GM12801 (cell line): ENCODE results near the gene IMPA2.

ENCODE experiments used
- TF ChIP-seq, protein P1 (sequence below): IDR thresholded peaks from one replicate; pipeline ENCODE4 v1.5.1; 2011; ENCODE audit warnings: control low read depth; ENCODE audit not compliant: insufficient read length; ENCODE audit errors: extremely low read depth

Gene IMPA2

GRCh38 chr18:11956371-11957308, 24.7 kb upstream of the IMPA2 start:
- TF ChIP-seq, protein P1, sequence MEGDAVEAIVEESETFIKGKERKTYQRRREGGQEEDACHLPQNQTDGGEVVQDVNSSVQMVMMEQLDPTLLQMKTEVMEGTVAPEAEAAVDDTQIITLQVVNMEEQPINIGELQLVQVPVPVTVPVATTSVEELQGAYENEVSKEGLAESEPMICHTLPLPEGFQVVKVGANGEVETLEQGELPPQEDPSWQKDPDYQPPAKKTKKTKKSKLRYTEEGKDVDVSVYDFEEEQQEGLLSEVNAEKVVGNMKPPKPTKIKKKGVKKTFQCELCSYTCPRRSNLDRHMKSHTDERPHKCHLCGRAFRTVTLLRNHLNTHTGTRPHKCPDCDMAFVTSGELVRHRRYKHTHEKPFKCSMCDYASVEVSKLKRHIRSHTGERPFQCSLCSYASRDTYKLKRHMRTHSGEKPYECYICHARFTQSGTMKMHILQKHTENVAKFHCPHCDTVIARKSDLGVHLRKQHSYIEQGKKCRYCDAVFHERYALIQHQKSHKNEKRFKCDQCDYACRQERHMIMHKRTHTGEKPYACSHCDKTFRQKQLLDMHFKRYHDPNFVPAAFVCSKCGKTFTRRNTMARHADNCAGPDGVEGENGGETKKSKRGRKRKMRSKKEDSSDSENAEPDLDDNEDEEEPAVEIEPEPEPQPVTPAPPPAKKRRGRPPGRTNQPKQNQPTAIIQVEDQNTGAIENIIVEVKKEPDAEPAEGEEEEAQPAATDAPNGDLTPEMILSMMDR = no peak

DNA sequence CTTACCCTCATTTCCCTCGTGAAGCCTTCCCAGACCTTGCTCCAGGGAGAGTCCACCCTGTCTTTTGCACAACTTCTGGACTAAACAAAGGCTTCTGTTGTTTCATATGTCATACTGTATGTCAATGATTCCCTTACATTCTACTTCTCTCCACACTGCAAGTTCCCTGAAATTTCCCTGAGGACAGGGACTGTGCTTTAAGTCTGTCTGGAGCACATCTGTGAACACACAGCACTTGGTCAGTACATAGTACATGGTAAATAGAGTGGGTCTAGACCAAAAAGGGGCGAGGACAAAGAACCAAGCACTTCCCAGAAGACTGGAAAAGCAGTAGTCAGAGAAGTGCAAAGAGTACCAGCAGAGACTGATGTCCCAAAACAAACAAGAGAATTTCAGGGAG, 23.7 kb upstream of the IMPA2 start:
- TF ChIP-seq, protein P1 = no peak

- TF ChIP-seq, protein P1 = no peak
These were observed 20.4 kb upstream of the IMPA2 start for GRCh38 chr18:11960743-11961380.

- TF ChIP-seq, protein P1 = no peak
These were observed 18.7 kb upstream of the IMPA2 start for GRCh38 chr18:11962597-11962996.

GRCh38 chr18:11963991-11964484, 17.3 kb upstream of the IMPA2 start:
- TF ChIP-seq, protein P1 = no peak

DNA sequence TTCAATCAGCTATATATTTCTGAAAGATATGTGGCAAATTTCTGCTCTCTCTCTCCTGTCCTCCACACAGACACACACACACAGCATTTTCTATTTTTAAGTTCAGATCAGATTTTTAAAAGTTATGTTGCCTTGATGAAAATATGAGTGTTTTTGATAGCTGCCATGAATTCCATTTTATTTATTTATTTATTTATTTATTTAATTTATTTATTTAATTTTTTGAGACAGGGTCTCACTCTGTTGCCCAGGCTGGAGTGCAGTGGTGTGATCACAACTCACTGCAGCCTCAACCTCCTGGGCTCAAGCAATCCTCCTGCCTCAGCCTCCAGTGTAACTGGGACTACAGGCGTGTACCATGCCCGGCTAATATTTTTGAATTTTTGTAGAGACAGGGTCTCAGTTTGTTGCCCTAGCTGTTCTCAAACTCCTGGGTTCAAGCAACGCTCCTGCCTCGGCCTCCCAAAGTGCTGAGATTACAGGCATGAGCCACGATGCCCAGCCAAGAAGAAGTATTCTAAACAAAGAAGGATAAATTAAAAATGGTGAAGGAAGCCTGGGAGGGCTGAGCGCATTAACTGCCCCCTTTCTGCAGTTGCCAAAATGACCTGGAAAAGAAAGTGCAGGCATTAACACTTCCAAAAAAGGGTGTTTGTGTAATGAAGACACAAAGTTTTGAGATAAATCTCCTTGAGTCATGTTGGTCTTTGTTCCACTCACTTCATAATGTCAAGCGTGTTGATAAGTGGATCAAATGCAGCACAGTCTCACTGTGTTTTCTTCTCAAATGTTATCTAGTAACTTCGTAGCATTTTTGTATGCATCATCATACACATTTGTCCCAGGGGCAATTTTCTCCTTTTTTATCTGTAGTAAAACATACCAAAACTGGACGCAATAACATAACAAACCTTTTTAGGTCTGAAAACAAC, 11.1 kb upstream of the IMPA2 start:
- TF ChIP-seq, protein P1 = no peak
